HG03045 (cell line): ENCODE results near the gene ZNF134.

Experiments
- ATAC-seq: cut with Tn5 transposase; IDR thresholded peaks from one replicate; pipeline ENCODE4 v1.9.1; 2021; ENCODE audit warnings: mild to moderate bottlenecking, moderate library complexity; ENCODE audit not compliant: unreplicated experiment

ZNF134 gene

GRCh38 chr19:57637379-57637778 is 23.3 kb downstream of the ZNF134 start:
- ATAC-seq = no peak

GRCh38 chr19:57641715-57642234 is 27.7 kb downstream of the ZNF134 start:
- ATAC-seq = no peak

GRCh38 chr19:57642396-57643046 is 28.5 kb downstream of the ZNF134 start:
- no peak for ATAC-seq

- ATAC-seq = no peak
These were observed 29.7 kb downstream of the ZNF134 start for GRCh38 chr19:57643734-57644133.

- ATAC-seq = no peak
These were observed 34.4 kb downstream of the ZNF134 start for GRCh38 chr19:57648331-57649003.

GRCh38 chr19:57651654-57651996 is 37.6 kb downstream of the ZNF134 start:
- ATAC-seq = no peak

- no peak for ATAC-seq
These were observed 39.6 kb downstream of the ZNF134 start for GRCh38 chr19:57653689-57654088.

GRCh38 chr19:57655443-57655842 is 41.4 kb downstream of the ZNF134 start:
- no peak for ATAC-seq

- no peak for ATAC-seq
These were observed 42.3 kb downstream of the ZNF134 start for GRCh38 chr19:57656346-57656745.

GRCh38 chr19:57664269-57665127 is 50.5 kb downstream of the ZNF134 start:
- ATAC-seq = no peak

- no peak for ATAC-seq
These were observed 51.3 kb downstream of the ZNF134 start for GRCh38 chr19:57665261-57665806.

GRCh38 chr19:57667228-57667627 is 53.2 kb downstream of the ZNF134 start:
- no peak for ATAC-seq

GRCh38 chr19:57668635-57669034 is 54.6 kb downstream of the ZNF134 start, which contains the start of gene ZSCAN4:
ZSCAN4 (plus strand) TSS chr19:57668935; CDS start chr19:57676146, 7,211 bp downstream.
- no peak for ATAC-seq

GRCh38 chr19:57671124-57671895 is 57.3 kb downstream of the ZNF134 start:
- ATAC-seq = no peak

GRCh38 chr19:57672466-57672865 is 58.4 kb downstream of the ZNF134 start:
- ATAC-seq = no peak
